Neural progenitor cell (in vitro differentiated cells): Measurements from ENCODE around the gene NR4A1. TPM values are rescaled to one million over a fixed set of nuclear protein-coding genes. Genes with fewer than 3 reads are reported as not detected.

ENCODE experiments used
- DNase-seq: peaks from one replicate; pipeline ENCODE4 v3.0.0-alpha.2; 2016; ENCODE audit warnings: low spot score
- H2AFZ ChIP-seq: fragments of 200-600 bp; sonication (generic); replicated peaks from 2 replicates; pipeline ENCODE4 v1.6.1; 2016; ENCODE audit warnings: antibody characterized with exemption
- H3F3A ChIP-seq: fragments of 200-600 bp; sonication (generic); 2 replicates; pipeline ENCODE4 v1.6.1; 2016; ENCODE audit warnings: antibody characterized with exemption, low read depth
- H3K27ac ChIP-seq: fragments of 200-600 bp; sonication (generic); 2 replicates; pipeline ENCODE4 v1.5.1; 2016; ENCODE audit warnings: mild to moderate bottlenecking
- H3K27me3 ChIP-seq: fragments of 200-600 bp; sonication (generic); 2 replicates; pipeline ENCODE4 v1.6.1; 2016; ENCODE audit warnings: mild to moderate bottlenecking, moderate library complexity
- H3K36me3 ChIP-seq: fragments of 200-600 bp; sonication (generic); 2 replicates; pipeline ENCODE4 v1.5.1; 2016
- H3K4me1 ChIP-seq: fragments of 200-600 bp; sonication (generic); 2 replicates; pipeline ENCODE4 v1.6.1; 2016; ENCODE audit warnings: mixed run types
- H3K4me2 ChIP-seq: fragments of 200-600 bp; sonication (generic); 2 replicates; pipeline ENCODE4 v1.6.1; 2016
- H3K4me3 ChIP-seq: fragments of 200-600 bp; sonication (generic); 2 replicates; pipeline ENCODE4 v1.5.1; 2016
- H3K79me2 ChIP-seq: fragments of 200-600 bp; sonication (generic); 2 replicates; pipeline ENCODE4 v1.6.1; 2016; ENCODE audit warnings: low read depth
- H3K9ac ChIP-seq: fragments of 200-600 bp; sonication (generic); 2 replicates; pipeline ENCODE4 v1.6.1; 2016
- H3K9me3 ChIP-seq: fragments of 200-600 bp; sonication (generic); 2 replicates; pipeline ENCODE4 v1.5.1; 2016; ENCODE audit warnings: low read depth
- H4K20me1 ChIP-seq: fragments of 200-600 bp; sonication (generic); 2 replicates; pipeline ENCODE4 v1.6.1; 2016; ENCODE audit warnings: low read depth
- H3K27ac Mint-ChIP-seq: 3 replicates; pipeline ENCODE4 v1.8.0; 2021; ENCODE audit warnings: mixed read lengths
- H3K27me3 Mint-ChIP-seq: 2 replicates; pipeline ENCODE4 v1.8.0; 2022; ENCODE audit warnings: low read depth, mild to moderate bottlenecking, inconsistent platforms, moderate library complexity, mixed read lengths; ENCODE audit not compliant: insufficient read depth
- H3K36me3 Mint-ChIP-seq: 3 replicates; pipeline ENCODE4 v1.8.0; 2021; ENCODE audit warnings: mixed read lengths
- H3K4me1 Mint-ChIP-seq: 3 replicates; pipeline ENCODE4 v1.8.0; 2021; ENCODE audit warnings: mixed read lengths
- H3K4me3 Mint-ChIP-seq: 3 replicates; pipeline ENCODE4 v1.8.0; 2021; ENCODE audit warnings: mild to moderate bottlenecking, moderate library complexity, mixed read lengths
- H3K9me3 Mint-ChIP-seq: 3 replicates; pipeline ENCODE4 v1.8.0; 2020; ENCODE audit warnings: mixed read lengths
- CTCF ChIP-seq: fragments of 200-600 bp; sonication (generic); IDR thresholded peaks from 2 replicates; pipeline ENCODE4 v1.5.1; 2017; ENCODE audit warnings: antibody characterized with exemption, mild to moderate bottlenecking
- EZH2 ChIP-seq: fragments of 200-600 bp; sonication (generic); IDR thresholded peaks from 2 replicates; pipeline ENCODE4 v1.6.1; 2017; ENCODE audit warnings: antibody characterized with exemption, mild to moderate bottlenecking, moderate library complexity
- EZH2phosphoT487 ChIP-seq: fragments of 200-600 bp; sonication (generic); IDR thresholded peaks from 2 replicates; pipeline ENCODE4 v1.6.1; 2017; ENCODE audit warnings: antibody characterized with exemption
- total RNA-seq: library from RNA; depleted of rRNA; stranded (reverse); fragments of >200 nt; gene quantifications from 2 replicates; pipeline ENCODE4 v1.2.3, GENCODE V29; 2015; ENCODE audit warnings: low replicate concordance

The NR4A1 gene
- total RNA-seq, 1 donor from 2014 or later = 8.2 TPM

- Histone ChIP-seq H3K9me3 (no peaks in the 10 kb centered on the region), H3K79me2 (no peaks in the 10 kb centered on the region), H3K9ac (no peak overlapping the region), H3K27ac (no peak overlapping the region), H4K20me1 (peaks cover 41% of the 10 kb centered on the region), H3K27me3 (peaks cover 15% of the 10 kb centered on the region), H3K4me1 (no peaks in the 10 kb centered on the region), H3K4me3 (no peak overlapping the region), H2AFZ (no peak overlapping the region), H3F3A (peaks cover 13% of the 10 kb centered on the region), H3K36me3 (no peaks in the 10 kb centered on the region), H3K4me2 (no peak overlapping the region)
- Mint-ChIP-seq H3K9me3 (no peaks in the 10 kb centered on the region), H3K4me3 (no peak overlapping the region), H3K36me3 (peaks cover 6% of the 10 kb centered on the region), H3K27me3 (peaks cover 9% of the 10 kb centered on the region), H3K4me1 (peaks cover 16% of the 10 kb centered on the region), H3K27ac (no peak overlapping the region)
- DNase-seq = no peak
- TF ChIP-seq EZH2 = no peak
- no peak for TF ChIP-seq EZH2phosphoT487
- no peak for TF ChIP-seq CTCF
Observed at GRCh38 chr12:52042706-52043385, 8.4 kb upstream of the NR4A1 start.

- TF ChIP-seq CTCF = no peak
- TF ChIP-seq EZH2 = no peak
- no peak for TF ChIP-seq EZH2phosphoT487
Observed at GRCh38 chr12:52043386-52044212, 7.6 kb upstream of the NR4A1 start.

GRCh38 chr12:52044292-52044983 is 6.8 kb upstream of the NR4A1 start:
- peaks cover 10% of the 10 kb centered on the region for H3K36me3 Mint-ChIP-seq
- no peak overlapping the region for H3K4me3 Mint-ChIP-seq
- peaks cover 7% of the 10 kb centered on the region for H3K4me1 Mint-ChIP-seq
- Histone ChIP-seq H3K4me3 (no peak overlapping the region), H3F3A (no peaks in the 10 kb centered on the region), H2AFZ (no peak overlapping the region), H4K20me1 (peaks cover 25% of the 10 kb centered on the region), H3K4me2 (no peak overlapping the region), H3K27ac (no peak overlapping the region), H3K27me3 (peaks cover 15% of the 10 kb centered on the region), H3K9me3 (no peaks in the 10 kb centered on the region), H3K79me2 (no peaks in the 10 kb centered on the region), H3K4me1 (no peaks in the 10 kb centered on the region), H3K9ac (no peak overlapping the region), H3K36me3 (no peaks in the 10 kb centered on the region)
- H3K27ac Mint-ChIP-seq = no peak overlapping the region
- DNase-seq = no peak
- H3K9me3 Mint-ChIP-seq = no peaks in the 10 kb centered on the region
- peaks cover 8% of the 10 kb centered on the region for H3K27me3 Mint-ChIP-seq
- TF ChIP-seq CTCF = no peak
- no peak for TF ChIP-seq EZH2

More at GRCh38 chr12:52043386-52044212, 7.6 kb upstream of the NR4A1 start:
- Histone ChIP-seq H3K27ac (no peak overlapping the region), H4K20me1 (peaks cover 33% of the 10 kb centered on the region), H3K4me2 (no peak overlapping the region), H3K27me3 (peaks cover 14% of the 10 kb centered on the region), H3K79me2 (no peaks in the 10 kb centered on the region), H3K4me1 (no peaks in the 10 kb centered on the region), H3K9me3 (no peaks in the 10 kb centered on the region), H3F3A (peaks cover 6% of the 10 kb centered on the region), H3K4me3 (no peak overlapping the region), H2AFZ (no peak overlapping the region), H3K36me3 (no peaks in the 10 kb centered on the region), H3K9ac (no peak overlapping the region)
- Mint-ChIP-seq H3K27ac (no peak overlapping the region), H3K27me3 (peaks cover 4% of the 10 kb centered on the region), H3K9me3 (no peaks in the 10 kb centered on the region), H3K4me1 (peaks cover 11% of the 10 kb centered on the region), H3K36me3 (peaks cover 6% of the 10 kb centered on the region), H3K4me3 (no peak overlapping the region)
- DNase-seq = no peak
